ENCODE measurements around the gene ELP6.
A peak's percentile ranks its signal among the peaks of the same experiment; 100 is the strongest.

ELP6 gene, protein sequence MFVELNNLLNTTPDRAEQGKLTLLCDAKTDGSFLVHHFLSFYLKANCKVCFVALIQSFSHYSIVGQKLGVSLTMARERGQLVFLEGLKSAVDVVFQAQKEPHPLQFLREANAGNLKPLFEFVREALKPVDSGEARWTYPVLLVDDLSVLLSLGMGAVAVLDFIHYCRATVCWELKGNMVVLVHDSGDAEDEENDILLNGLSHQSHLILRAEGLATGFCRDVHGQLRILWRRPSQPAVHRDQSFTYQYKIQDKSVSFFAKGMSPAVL

DNA sequence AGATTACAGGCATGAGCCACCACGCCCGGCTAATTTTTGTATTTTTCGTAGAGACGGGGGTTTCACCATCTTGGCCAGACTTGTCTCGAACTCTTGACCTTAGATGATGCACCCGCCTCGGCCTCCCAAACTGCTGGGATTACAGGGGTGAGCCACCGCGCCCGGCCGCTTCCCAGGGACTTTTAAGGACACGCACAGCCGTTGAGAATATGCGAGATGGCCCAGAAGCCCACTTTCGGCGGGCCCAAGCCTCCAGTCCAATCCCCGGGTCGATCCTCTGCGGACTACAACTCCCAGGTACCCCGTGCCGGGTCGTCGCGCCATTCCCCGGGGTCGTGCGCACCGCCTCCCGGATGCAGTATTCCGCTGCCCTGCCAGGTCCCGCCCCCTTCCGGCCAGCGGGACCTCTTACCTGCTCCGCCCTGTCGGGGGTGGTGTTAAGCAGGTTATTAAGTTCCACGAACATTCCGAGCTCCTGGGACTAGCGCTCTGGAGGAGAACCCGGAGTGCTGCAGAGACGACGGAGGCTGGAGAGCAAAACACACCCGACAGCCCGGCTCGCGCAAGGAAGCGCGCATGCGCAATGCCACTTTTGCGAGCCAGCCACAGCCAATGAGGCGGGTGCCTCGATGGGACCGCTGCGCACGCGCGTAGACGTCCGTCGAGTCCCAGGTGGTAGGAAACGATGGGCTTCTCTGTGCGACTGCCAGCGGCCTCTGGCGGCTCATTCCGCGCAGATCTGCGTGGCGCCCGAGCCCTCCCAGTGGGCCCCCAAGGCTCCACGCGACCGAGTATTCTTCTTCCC, at the start of gene ELP6:
ELP6 (minus strand) TSS at position 588 of the 805 bp plus-strand sequence; CDS start at position 466, 122 bp downstream.
- DNase-seq = peak; percentile 79

DNA sequence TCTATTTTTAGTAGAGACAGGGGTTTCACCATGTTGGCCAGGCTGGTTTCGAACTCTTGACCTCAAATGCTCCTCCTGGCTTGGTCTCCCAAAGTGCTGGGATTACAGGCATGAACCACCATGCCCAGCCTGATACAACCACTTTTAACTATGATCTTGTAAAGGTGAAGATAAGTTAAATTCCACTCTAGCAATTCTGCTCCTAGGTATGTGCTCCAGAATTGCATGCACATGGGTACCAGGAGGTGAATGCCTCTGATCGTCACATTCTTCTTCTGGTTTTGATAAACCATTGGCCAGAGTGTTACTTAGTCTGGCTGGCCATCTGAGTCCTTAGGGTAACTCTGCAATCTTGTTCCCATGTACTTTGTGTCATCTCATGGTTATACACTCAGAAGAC, 42.8 kb upstream of the ELP6 start:
- no peak for DNase-seq

DNA sequence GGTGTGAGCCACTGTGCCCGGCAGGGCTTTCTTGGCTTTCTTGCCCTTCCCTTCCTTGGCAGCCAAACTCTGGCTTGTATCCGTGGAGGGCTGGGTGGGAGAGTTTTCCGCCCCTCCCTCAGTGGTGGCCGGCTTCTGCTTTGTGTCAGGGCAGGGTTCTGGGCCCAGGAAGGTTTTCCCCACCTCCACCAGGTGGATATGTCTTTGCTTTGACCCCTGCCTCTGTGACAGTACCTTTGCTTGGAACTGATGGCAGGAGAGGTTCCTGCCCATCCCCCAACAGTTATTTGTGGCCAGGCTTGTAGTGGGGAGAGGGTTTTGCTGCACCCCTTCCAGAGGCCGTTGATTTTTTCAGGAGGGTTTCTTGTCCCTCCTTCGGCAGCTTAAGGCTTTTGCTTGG, 40.8 kb upstream of the ELP6 start:
- DNase-seq = no peak

DNA sequence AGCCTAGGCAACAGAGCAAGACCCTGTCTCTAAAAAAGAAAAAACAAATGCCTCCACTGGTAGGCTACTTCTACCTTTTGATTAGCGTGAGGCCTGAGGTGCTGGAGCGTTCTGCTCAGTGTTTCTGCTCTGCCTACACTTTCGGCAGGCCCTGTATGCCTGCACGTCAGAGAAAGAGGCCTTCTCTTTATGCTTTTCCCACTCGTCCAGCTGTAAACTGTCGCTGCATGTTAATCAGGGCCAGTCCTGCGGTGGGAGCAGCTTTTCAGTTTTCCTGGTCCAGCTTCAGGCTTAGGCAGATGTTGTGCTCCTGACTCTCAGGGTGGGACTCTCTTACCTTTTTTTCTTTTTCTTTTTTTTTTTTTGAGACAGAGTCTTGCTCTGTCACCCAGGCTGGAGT, 39.9 kb upstream of the ELP6 start:
- DNase-seq = no peak

DNA sequence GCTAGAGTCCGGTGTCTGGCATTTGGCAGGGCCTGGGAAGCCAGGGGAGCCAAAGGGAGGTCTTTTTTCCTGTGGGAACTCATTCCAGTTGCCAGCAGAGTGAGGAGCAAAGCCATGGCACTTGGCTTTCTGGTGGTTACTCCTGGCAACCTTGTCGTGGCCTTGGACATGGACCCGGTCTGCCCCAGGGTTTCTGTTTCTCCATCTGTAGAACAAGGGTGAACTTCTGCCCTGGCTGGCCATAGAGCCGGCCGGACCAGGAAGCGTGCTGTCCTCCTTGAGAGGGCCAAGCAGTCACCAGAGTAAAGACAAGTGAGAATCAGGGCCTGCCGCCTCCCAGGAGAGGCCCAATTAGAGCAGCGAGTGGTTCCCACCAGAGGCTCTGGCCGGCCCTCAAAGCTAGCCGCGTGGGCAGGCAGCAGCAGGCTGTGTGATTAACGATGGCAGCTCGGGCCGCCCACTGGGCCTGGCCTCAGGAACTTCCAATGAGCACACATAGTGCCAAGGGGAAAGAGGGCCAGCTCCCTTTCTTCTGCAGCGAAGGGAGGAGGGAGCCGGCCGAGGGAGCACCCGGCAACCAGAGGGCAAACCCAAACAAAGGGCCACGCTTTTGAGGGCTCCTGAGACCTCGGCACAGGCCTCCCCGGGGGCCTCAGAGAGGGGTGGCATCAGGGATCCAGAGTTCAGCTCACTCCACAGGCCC, 29.1 kb upstream of the ELP6 start:
- DNase-seq = no peak

DNA sequence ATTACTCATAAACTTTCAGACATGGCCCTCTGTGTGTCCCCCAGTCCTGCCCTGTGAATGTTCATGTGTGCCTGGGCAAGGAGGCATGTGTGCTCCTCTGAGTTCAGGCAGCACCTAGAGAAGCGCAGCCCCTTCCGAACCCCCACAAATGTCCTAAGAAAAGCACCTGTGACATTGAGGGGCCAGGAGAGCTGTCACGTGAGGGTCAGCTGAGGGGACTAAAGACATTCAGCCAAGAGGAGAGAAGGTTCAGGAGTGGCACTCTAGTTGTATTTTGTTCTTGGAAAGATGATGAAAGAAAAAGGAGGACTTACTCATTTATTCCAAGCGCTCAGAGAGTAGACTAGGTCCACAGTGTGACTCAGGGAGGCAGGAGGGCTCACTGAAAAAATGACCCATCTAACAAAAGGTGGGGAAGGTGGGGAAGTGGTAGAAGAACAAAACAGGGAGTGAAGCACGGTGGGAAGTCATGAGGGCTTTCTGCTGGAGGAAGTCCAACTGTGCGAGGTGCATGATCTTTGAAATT, 28.1 kb upstream of the ELP6 start:
- DNase-seq = no peak

DNA sequence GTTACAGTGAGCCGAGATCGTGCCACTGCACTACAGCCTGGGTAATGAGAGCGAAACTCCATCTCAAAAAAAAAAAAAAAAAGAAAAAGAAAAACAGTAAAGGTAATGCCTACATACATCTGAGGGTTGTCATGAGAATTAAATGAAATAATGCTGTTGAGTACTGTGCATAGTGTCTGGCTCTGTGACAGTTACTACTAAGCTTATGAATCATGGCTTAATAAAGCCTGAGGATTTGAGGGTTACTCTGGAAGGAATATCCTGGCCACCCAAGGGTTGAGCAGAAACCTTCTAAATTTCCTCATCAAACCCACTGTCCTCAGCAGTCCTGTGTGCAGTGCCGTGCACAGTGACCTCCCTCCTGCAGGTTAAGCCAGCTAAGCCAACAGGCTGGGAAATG, 26.8 kb upstream of the ELP6 start:
- DNase-seq = no peak

DNA sequence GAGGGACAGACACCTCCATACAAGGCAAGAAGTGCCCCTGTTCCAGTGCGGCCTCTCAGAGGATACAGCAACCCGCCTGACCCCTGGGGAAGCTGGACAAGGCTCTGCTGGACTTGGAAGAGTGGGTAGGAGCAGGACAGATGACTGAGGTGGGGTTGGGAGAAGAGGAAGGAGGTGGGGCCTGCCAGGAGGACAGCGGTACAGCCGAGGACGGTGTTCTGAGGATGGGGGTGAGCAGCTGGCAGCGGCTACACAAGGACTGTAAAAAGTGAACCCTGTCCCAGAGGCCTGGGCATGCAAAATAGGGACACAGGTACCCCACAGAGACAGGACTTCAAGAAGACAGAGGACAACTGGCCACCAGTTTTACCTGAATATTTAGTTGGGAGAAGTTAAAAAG, 23.5 kb upstream of the ELP6 start:
- DNase-seq = no peak

DNA sequence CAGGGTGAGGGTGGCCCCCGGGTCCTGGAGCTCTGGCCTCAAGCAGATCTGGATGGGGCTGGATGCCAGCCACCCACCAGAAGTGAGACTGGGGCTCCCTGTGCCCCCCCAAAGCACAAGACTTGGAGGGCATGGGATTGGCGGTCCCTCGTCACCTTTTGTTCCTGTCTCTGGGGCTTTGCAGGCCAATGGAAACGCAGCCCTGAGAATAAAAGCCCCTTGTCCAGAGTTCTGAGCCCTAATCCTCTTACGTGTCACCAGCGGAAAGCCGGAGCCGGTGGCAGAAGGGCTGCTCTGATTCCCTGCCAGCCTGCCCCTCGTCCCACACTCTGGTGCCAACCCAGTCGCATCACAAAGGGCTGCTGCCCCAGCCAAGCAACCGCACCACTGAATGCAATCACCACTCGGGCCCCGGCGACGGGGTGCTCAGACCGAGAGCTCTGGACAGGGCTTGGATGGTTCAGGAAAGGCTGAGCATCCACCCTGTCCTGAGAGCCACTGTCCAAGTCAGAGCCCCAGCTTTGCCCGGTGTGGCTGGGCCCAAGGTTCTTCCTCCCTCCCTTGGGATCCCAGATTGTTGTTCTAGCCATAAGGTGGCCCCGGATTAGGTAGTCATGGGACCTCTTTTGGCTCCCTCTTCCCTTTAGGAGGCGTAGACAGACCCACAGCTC, 22.8 kb upstream of the ELP6 start:
- no peak for DNase-seq

DNA sequence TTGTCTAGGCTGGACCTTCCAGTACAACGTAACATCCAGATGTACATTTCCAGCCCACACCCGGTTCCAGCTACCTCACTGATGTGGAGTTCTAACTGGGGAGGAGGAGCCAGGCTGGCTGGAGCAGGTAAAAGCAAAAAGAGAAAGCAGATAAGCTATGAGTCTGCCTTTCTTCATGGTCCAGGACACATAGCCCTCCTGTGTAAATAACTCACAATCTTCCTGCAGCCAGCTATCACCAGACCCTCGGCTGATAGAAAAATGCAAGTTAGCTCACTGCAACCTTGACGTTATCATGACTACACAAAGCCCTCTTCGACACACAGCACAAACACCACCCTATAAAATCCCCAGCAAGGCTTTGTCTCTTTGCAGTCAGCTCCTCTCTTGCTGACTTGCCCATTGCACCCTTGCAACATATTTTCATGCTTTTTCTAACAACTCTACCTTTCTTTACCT, 20.5 kb upstream of the ELP6 start:
- DNase-seq = no peak

DNA sequence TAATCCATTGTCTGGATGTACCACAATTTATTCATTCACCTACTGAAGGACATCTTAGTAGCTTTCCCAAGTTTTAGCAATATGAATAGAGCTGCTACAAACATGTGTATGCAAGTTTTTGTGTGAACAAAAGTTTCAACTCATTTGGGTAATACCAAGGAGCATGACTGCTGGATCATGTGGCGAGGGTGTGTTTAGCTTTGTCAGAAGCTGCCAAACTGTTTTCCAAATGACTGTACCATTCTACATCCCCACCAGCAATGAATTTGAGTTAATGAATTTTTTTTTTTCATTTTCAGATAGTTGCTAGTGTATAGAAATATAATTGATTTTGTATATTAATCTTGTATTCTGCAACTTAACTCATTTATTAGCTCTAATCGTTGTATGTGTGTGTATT, 20.0 kb upstream of the ELP6 start:
- DNase-seq = no peak

DNA sequence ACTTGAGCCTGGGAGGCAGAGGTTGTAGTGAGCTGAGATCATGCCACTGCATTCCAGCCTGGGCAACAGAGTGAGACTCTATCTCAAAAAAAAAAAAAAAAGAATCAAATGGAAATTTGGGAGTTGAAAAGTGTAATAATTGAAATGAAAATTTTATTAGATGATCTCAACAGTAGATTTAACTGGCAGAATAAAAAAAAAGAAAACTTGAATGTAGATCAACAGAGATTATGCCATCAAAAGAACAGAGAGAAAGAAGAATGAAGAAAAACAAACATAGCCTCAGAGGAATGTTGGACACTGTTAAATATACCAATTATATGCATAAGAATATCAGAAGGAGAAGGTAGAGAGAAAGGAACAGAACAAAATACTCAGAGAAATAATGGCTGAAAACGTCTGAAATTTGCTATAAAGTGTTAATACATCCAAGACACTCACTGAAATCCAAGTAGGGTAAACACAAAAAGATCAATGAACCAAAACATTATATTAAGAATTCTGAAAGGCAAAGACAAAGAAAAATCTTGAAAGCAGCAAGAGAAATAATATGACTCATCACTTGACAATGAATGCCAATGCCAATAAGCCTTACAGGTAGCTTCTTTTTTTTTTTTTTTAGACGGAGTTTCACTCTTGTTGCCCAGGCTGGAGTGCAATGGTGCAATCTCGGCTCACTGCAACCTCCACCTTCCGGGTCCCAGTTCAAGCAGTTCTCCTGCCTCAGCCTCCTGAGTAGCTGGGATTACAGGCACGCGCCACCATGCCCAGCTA, 14.6 kb upstream of the ELP6 start:
- DNase-seq = no peak

DNA sequence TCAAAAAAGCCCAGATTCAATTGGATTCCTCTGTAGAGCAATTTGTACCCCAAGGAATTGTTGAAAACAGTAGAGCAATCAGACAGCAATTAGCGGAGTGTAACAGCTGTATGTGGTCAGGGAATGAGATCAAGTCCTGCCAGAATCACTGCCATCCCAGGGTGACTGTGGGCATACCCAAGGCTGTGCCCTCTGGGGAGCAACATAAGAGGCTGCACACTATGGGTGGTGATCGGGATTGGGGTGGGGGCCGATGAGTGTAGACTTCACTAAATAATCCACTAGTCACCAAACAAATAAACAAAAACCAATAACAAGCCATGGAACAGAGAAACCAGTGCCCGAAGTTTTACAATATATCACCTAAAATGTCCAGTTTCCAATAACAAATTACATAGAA, 12.1 kb upstream of the ELP6 start:
- DNase-seq = no peak

DNA sequence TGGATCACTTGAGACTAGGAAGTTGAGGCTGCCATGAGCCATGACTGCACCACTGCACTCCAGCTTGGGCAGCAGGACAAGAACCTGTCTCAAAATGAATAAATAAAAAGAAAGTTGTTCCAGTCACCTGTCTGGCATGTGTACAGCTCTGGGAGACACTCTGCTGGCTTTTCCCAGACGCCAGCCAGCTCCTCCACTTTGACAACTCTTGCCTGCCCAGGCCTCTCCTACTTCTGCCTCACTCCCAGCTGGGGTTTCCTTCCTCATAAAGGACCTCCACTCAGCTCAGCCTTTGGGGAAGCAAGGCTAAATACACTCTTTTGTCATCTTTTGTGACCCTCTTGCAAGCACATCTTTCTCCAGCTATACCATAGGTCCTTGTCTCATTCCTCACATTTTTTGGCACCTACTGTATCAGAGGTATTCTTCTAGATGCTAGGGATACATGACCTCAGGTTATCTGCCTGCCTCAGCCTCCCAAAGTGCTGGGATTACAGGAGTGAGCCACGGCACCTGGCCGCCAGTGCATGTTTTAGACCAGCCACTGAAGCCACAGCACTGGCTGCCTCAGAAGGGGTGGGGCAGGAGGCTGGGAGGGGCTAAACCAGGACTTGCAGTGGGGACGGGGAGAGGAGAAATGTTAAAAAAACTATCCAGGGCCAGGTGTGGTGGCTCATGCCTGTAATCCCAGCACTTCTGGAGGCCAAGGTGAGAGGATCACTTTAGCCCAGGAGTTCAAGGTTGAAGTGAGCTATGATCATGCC, 10.0 kb upstream of the ELP6 start:
- no peak for DNase-seq

DNA sequence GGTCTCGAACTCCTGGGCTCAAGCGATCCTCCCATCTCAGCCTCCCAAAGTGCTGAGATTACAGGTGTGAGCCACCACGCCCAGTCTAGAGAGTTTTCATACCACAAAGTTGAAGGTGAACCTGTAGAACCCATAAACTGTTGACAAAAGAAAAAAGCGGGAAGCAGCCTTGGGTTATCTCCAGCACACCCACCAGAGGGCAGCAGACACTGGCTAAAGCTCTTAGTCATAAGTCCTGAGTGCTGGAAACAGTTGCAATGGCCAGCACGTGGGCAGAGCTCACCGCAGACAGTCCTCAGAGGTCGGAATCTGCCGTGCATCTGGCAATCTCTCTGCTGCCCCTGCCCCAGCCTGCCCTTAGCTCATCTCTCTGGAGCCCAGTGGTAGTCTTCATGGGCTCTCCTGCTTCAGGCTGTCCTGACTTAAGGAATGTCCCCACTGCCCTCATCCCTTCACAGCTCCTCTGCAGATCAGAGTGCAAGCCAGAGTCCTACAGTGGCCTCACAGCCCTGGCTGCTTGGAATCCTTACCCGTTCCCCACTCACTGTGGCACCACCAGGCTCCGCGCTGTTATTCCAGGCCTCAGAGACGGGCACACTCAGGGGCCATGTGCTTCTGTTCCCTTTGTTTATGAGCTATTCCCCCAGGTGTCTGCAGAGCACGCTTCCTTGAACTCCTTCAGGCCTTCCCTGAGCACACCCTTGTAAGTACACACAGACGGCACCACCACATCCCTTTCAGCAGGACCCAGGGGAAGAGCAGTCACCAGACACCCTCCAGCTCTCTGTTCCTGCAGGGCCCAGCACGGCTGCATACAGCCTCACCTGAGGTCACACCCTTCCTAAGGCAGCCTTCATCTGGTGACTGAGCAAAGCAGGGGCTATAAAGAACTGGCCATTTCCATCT, 8.8 kb upstream of the ELP6 start:
- peak; percentile 74 for DNase-seq

DNA sequence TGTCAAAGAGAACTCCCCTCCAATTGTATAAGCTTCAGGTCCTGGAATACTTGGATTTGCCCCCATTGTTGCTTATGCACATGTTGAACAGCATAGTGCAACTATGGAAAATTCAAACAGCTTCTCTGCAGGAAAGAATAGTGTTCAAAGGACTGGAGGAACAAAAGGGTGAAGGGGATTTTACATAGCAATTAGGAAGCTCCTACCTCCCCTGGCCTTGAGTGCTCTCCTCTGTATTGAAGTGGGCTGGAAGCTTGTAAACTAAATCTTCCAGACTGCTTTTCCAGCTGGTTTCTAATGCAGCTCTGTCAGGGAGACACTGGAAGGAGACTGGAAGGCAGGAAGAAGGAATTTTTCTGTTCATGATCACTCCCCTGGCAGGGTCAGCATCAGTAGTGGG, 7.2 kb upstream of the ELP6 start:
- DNase-seq = no peak

DNA sequence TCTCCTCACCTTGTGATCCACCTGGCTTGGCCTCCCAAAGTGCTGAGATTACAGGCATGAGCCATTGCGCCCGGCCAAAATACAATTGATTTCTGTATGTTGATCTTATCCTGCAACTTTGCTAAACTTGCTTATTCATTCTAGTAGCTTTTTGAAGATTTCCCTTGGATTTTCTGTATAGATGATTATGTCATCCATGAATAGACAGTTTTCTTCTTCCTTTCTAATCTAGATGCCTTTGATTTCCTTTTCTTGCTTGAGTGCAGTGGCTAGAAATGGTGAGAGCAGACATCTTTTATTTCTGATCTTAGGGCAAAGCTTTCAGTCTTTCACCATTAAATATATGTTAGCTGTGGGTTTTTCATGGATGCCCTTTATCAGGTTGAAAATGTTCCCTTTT, 4.4 kb upstream of the ELP6 start:
- no peak for DNase-seq

DNA sequence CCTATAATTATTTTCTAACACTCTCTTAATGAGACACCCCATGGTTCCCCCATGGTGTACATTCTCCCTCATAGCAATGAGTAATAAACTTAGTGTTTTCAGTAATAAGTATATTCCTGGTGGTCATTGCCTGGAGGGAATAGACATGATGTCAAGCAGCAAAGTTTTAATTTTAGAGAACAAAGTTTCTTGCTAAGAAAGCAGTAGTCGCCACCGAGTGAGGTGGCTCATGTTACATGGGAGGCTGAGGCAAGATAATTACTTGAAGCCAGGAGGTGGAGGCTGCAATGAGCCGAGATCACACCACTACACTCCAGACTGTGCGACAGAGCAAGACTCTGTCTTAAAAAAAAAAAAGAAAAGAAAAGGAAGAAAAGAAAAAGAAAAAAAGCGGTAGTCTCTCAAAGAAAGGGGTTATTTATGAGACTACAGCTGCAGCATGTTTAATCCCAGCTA, 2.4 kb upstream of the ELP6 start:
- no peak for DNase-seq

DNA sequence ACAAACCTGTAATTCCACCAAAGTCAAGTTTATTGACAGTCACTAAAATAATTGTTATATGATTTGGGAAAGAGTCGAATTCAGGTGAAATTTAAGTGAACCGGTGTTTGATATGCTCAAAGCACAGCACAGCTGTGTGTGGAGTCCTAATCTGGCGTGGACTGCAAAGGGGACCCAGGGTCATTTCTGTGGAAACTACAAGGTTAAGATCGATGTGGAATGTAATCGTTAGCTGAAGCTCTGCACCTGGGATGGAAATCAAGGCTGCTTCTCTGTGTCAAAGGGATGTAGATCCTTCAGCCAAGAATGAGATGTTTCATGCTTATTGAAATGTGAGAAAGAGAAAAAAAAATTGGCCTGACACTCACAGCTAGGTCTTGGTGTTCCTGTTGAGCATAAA, 1.6 kb upstream of the ELP6 start:
- no peak for DNase-seq

DNA sequence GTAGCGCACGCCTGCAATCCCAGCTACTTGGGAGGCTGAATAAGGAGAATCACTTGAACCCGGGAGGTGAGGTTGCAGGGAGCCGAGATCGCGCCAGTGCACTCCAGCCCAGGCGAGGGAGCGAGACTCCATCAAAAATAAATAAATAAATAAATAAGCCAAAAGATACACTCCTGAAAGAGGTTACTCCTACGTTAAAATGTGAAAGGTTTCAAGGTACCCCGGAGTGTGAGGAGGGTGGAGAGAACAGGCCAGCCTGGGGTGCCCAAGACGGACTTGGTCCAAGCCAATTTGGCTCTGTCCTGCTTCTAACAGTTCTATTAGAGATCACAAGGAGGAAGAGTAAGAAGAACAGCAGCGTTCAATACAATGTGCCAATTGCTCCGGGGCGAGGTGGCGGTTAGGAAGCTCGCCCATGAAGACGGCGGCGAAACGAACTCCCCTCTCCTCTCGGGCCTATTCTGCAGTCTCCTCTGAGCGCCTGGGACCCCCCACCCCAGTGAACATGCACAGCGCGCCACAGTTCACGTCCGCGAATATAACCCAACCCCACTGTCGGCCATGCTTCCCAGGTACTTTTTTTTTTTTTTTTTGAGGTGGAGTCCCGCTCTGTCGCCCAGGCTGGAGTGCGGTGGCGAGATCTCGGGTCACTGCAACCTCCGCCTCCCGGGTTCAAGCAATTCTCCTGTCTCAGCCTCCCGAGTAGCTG, 942 bp downstream of the ELP6 start:
- no peak for DNase-seq
